Measurements from ENCODE around the gene ZMYND12. TPM values are rescaled to one million over a fixed set of nuclear protein-coding genes. Genes with fewer than 3 reads are reported as not detected.

The ZMYND12 gene
- total RNA-seq, 1 donor from 2014 or later: 2.6 TPM

- DNase-seq: no peak
- peaks cover 37% of the 10 kb centered on the region for H3K4me1 ChIP-seq
- TF ChIP-seq CTCF (IDR thresholded peaks at IDR 0.05; ENCODE audit: borderline replicate concordance): no peak
- no peak overlapping the region for H3K4me3 ChIP-seq
- intact Hi-C loops (cut with micrococcal nuclease): no loop called here
- H3K27me3 ChIP-seq (ENCODE audit: low read depth): no peaks in the 10 kb centered on the region
- H3K27ac ChIP-seq (replicated peaks): no peak overlapping the region
- H3K9me3 ChIP-seq (replicated peaks): no peaks in the 10 kb centered on the region
- H3K36me3 ChIP-seq: no peaks in the 10 kb centered on the region
Observed at GRCh38 chr1:42422737-42423136, 33.1 kb downstream of the ZMYND12 start.

GRCh38 chr1:42420911-42421585, 34.8 kb downstream of the ZMYND12 start:
- intact Hi-C loops (cut with micrococcal nuclease): no loop called here
- Histone ChIP-seq H3K27ac (replicated peaks) (peak overlapping the region; percentile 74), H3K36me3 (no peaks in the 10 kb centered on the region), H3K27me3 (ENCODE audit: low read depth) (no peaks in the 10 kb centered on the region), H3K9me3 (replicated peaks) (no peaks in the 10 kb centered on the region), H3K4me3 (peak overlapping the region; percentile 2), H3K4me1 (peaks cover 48% of the 10 kb centered on the region)
- no peak for TF ChIP-seq CTCF (IDR thresholded peaks at IDR 0.05; ENCODE audit: borderline replicate concordance)
- peak; percentile 41 for DNase-seq

GRCh38 chr1:42420121-42420520, 35.7 kb downstream of the ZMYND12 start:
- TF ChIP-seq CTCF (IDR thresholded peaks at IDR 0.05; ENCODE audit: borderline replicate concordance): no peak
- Histone ChIP-seq H3K9me3 (replicated peaks) (no peaks in the 10 kb centered on the region), H3K4me3 (no peak overlapping the region), H3K4me1 (peaks cover 48% of the 10 kb centered on the region), H3K36me3 (no peaks in the 10 kb centered on the region), H3K27me3 (ENCODE audit: low read depth) (no peaks in the 10 kb centered on the region), H3K27ac (replicated peaks) (peak overlapping the region; percentile 74)
- DNase-seq: no peak
- intact Hi-C loops (cut with micrococcal nuclease): no loop called here

- no peaks in the 10 kb centered on the region for H3K27me3 ChIP-seq (ENCODE audit: low read depth)
- H3K4me3 ChIP-seq: no peak overlapping the region
- H3K4me1 ChIP-seq: peaks cover 48% of the 10 kb centered on the region
- no peaks in the 10 kb centered on the region for H3K9me3 ChIP-seq (replicated peaks)
- H3K27ac ChIP-seq (replicated peaks): peak overlapping the region; percentile 74
- no peaks in the 10 kb centered on the region for H3K36me3 ChIP-seq
- peak; percentile 75 for DNase-seq
- TF ChIP-seq CTCF (IDR thresholded peaks at IDR 0.05; ENCODE audit: borderline replicate concordance): no peak
- intact Hi-C loops (cut with micrococcal nuclease): no loop called here
Observed at GRCh38 chr1:42419126-42419821, 36.5 kb downstream of the ZMYND12 start.

GRCh38 chr1:42418516-42418915, 37.3 kb downstream of the ZMYND12 start:
- Histone ChIP-seq H3K9me3 (replicated peaks) (no peaks in the 10 kb centered on the region), H3K27me3 (ENCODE audit: low read depth) (no peaks in the 10 kb centered on the region), H3K36me3 (no peaks in the 10 kb centered on the region), H3K4me3 (no peak overlapping the region), H3K27ac (replicated peaks) (peak overlapping the region; percentile 74), H3K4me1 (peaks cover 48% of the 10 kb centered on the region)
- no peak for TF ChIP-seq CTCF (IDR thresholded peaks at IDR 0.05; ENCODE audit: borderline replicate concordance)
- DNase-seq: no peak
- intact Hi-C loops (cut with micrococcal nuclease): no loop called here
